ENCODE measurements around the gene GPC3. TPM values are rescaled to one million over a fixed set of nuclear protein-coding genes. Genes with fewer than 3 reads are reported as not detected.

The GPC3 gene
- total RNA-seq, 1 experiment from 2014 or later = 32.4 TPM

- DNase-seq (ENCODE audit: low spot score) (no peak), ATAC-seq (no peak)
- ChIA-PET POLR2A (no interaction called here), CTCF (interaction anchor here (1.0 kb wide), 1 partner anchor 16 kb away, joined by 3 read pairs; no protein-coding TSS in a partner anchor)
- H3K36me3 Mint-ChIP-seq = peaks cover 6% of the 10 kb centered on the region
- 0 out of 2 replicates have a peak overlapping the region, but pooled peaks have one; percentile 49 for H3K27ac Mint-ChIP-seq
- H3K4me1 Mint-ChIP-seq = peaks cover 18% of the 10 kb centered on the region
- no peaks in the 10 kb centered on the region for H3K27me3 Mint-ChIP-seq (ENCODE audit: low read depth)
- H3K9me3 Mint-ChIP-seq = peaks cover 9% of the 10 kb centered on the region
- TF ChIP-seq TCF7 (CRISPR knock-in tag; IDR thresholded peaks at IDR 0.05; ENCODE audit: low read depth) (no peak), NR3C1 (CRISPR knock-in tag; conservative IDR thresholded peaks at IDR 0.05; ENCODE audit: low read depth) (no peak), EMX1 (CRISPR knock-in tag; IDR thresholded peaks at IDR 0.05) (no peak), NFE2L1 (CRISPR knock-in tag; IDR thresholded peaks at IDR 0.05) (no peak)
- H3K4me3 Mint-ChIP-seq = no peak overlapping the region
Observed at GRCh38 chrX:133511041-133511440, 474.4 kb downstream of the GPC3 start.

GRCh38 chrX:133497356-133497755, 488.0 kb downstream of the GPC3 start:
- H3K4me1 Mint-ChIP-seq = peaks cover 35% of the 10 kb centered on the region
- POLR2A ChIA-PET = interaction anchor here (0.6 kb wide), 1 partner anchor 184 kb away, joined by 6 read pairs; no protein-coding TSS in a partner anchor
- TF ChIP-seq ZNF263 (CRISPR knock-in tag; IDR thresholded peaks at IDR 0.05; ENCODE audit: low read depth) (no peak), ZNF232 (CRISPR knock-in tag; IDR thresholded peaks at IDR 0.05) (no peak)
- TF ChIP-seq, protein P1, sequence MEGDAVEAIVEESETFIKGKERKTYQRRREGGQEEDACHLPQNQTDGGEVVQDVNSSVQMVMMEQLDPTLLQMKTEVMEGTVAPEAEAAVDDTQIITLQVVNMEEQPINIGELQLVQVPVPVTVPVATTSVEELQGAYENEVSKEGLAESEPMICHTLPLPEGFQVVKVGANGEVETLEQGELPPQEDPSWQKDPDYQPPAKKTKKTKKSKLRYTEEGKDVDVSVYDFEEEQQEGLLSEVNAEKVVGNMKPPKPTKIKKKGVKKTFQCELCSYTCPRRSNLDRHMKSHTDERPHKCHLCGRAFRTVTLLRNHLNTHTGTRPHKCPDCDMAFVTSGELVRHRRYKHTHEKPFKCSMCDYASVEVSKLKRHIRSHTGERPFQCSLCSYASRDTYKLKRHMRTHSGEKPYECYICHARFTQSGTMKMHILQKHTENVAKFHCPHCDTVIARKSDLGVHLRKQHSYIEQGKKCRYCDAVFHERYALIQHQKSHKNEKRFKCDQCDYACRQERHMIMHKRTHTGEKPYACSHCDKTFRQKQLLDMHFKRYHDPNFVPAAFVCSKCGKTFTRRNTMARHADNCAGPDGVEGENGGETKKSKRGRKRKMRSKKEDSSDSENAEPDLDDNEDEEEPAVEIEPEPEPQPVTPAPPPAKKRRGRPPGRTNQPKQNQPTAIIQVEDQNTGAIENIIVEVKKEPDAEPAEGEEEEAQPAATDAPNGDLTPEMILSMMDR (IDR thresholded peaks at IDR 0.05) = no peak
- no peak overlapping the region; the same call in 1 of the 2 replicates for H3K27ac Mint-ChIP-seq
- DNase-seq (ENCODE audit: low spot score) (no peak), ATAC-seq (no peak)
- H3K36me3 Mint-ChIP-seq = no peaks in the 10 kb centered on the region
- H3K9me3 Mint-ChIP-seq = no peaks in the 10 kb centered on the region
- no peak overlapping the region for H3K4me3 Mint-ChIP-seq
- CTCF ChIA-PET = no interaction called here
- no peaks in the 10 kb centered on the region; the same call in 1 of the 2 replicates for H3K27me3 Mint-ChIP-seq (ENCODE audit: low read depth)

GRCh38 chrX:133495464-133496391, 489.7 kb downstream of the GPC3 start:
- Mint-ChIP-seq H3K4me3 (no peak overlapping the region), H3K36me3 (no peaks in the 10 kb centered on the region), H3K9me3 (no peaks in the 10 kb centered on the region), H3K4me1 (peaks cover 35% of the 10 kb centered on the region), H3K27ac (no peak overlapping the region), H3K27me3 (ENCODE audit: low read depth) (no peaks in the 10 kb centered on the region; the same call in 1 of the 2 replicates)
- ChIA-PET CTCF (interaction anchor here (1.3 kb wide), 1 partner anchor 15 kb away, joined by 3 read pairs; no protein-coding TSS in a partner anchor), POLR2A (no interaction called here)
- DNase-seq (ENCODE audit: low spot score) = no peak
- ATAC-seq = no peak
- TF ChIP-seq ZNF416 (CRISPR knock-in tag; IDR thresholded peaks at IDR 0.05) = no peak
- no peak for TF ChIP-seq SMAD3 (CRISPR knock-in tag; IDR thresholded peaks at IDR 0.05; ENCODE audit: borderline replicate concordance)
- TF ChIP-seq NFATC4 (CRISPR knock-in tag; IDR thresholded peaks at IDR 0.05) = no peak
- TF ChIP-seq ZBTB43 (CRISPR knock-in tag; IDR thresholded peaks at IDR 0.05) = no peak
- no peak for TF ChIP-seq ZBTB21 (CRISPR knock-in tag; IDR thresholded peaks at IDR 0.05; ENCODE audit: borderline replicate concordance)
- TF ChIP-seq, protein P2, sequence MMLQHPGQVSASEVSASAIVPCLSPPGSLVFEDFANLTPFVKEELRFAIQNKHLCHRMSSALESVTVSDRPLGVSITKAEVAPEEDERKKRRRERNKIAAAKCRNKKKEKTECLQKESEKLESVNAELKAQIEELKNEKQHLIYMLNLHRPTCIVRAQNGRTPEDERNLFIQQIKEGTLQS (CRISPR knock-in tag; conservative IDR thresholded peaks at IDR 0.05) = no peak
- no peak for TF ChIP-seq PRDM15 (CRISPR knock-in tag; IDR thresholded peaks at IDR 0.05)
- TF ChIP-seq, protein P3, sequence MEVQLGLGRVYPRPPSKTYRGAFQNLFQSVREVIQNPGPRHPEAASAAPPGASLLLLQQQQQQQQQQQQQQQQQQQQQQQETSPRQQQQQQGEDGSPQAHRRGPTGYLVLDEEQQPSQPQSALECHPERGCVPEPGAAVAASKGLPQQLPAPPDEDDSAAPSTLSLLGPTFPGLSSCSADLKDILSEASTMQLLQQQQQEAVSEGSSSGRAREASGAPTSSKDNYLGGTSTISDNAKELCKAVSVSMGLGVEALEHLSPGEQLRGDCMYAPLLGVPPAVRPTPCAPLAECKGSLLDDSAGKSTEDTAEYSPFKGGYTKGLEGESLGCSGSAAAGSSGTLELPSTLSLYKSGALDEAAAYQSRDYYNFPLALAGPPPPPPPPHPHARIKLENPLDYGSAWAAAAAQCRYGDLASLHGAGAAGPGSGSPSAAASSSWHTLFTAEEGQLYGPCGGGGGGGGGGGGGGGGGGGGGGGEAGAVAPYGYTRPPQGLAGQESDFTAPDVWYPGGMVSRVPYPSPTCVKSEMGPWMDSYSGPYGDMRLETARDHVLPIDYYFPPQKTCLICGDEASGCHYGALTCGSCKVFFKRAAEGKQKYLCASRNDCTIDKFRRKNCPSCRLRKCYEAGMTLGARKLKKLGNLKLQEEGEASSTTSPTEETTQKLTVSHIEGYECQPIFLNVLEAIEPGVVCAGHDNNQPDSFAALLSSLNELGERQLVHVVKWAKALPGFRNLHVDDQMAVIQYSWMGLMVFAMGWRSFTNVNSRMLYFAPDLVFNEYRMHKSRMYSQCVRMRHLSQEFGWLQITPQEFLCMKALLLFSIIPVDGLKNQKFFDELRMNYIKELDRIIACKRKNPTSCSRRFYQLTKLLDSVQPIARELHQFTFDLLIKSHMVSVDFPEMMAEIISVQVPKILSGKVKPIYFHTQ (CRISPR knock-in tag; IDR thresholded peaks at IDR 0.05) = no peak
- no peak for TF ChIP-seq NFYB (CRISPR knock-in tag; conservative IDR thresholded peaks at IDR 0.05; ENCODE audit: low read depth)
- TF ChIP-seq IRF1 (CRISPR knock-in tag; IDR thresholded peaks at IDR 0.05) = no peak
- no peak for TF ChIP-seq NR3C1 (CRISPR knock-in tag; conservative IDR thresholded peaks at IDR 0.05; ENCODE audit: low read depth)
